Stimulated activated CD8-positive, alpha-beta memory T cell treated with anti-CD3 and anti-CD28 coated beads, Interleukin-2, amount 100 ng/mL, for 1 hour (primary cell): Measurements from ENCODE around the gene SNX24.
"Not testable (repeated sequence)": the region's sequence is repeated elsewhere in the genome, so short reads cannot be mapped to it uniquely, and the experiment has no call there.

ENCODE experiments used
- DNase-seq, 2 donors: peaks; one replicate each; pipeline ENCODE4 v3.0.0-alpha.2; 2020; ENCODE audit warnings: low read depth in 2 of 2

SNX24 gene, protein sequence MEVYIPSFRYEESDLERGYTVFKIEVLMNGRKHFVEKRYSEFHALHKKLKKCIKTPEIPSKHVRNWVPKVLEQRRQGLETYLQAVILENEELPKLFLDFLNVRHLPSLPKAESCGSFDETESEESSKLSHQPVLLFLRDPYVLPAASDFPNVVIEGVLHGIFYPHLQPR

DNA sequence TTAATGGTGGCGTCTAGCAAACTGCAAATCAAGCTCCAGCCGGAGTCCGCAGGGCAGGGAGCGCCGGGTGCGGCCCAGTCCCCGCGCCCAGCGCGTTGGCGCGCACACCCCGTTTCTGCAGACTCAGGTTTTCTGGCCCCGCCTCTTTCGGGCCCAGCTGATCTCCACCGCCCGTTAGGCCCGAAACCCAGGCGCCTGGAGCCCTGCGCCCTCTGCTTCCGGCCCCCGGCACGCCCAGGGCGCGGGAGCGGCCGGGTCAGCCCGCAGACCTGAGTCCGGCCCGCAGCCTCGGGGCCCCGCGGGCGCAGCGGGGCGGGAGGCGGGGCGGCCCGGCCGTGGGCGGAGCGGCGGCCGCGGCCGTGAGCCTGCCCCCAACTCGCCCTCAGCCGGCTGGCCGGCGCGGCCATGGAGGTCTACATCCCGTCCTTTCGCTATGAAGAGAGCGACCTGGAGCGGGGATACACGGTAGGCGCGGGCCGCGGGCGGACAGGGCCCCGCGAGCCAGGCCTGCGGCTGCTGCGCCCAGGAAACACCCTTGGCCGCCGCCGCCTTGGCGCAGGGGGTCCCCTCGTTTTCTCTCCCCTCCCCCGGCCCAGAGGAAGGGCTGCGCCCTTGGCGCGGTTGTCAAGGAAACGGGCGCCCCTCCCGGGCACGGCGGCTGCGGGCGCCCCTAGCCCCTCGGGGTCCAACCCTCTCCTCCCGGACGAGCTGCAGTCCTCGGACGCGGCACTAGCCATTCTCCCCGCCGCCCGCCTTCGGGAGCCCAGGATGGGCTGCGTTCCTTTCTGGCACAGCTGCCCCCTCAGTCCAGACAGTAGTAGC is at the start of gene SNX24:
TSS of gene SNX24 (plus strand) at position 385 of the 822 bp plus-strand sequence. CDS start at position 406, 21 bp downstream.
- DNase-seq, result peak; percentile 32 to 44

- DNase-seq, result no peak
Measured at GRCh38 chr5:122805481-122805880, 39.9 kb upstream of the SNX24 start.

- DNase-seq, result no peak
Measured at GRCh38 chr5:122810405-122810804, 35.0 kb upstream of the SNX24 start.

- DNase-seq, result no peak
Measured at GRCh38 chr5:122815218-122815767, 30.1 kb upstream of the SNX24 start.

- DNase-seq, result no peak
Measured at GRCh38 chr5:122816756-122817155, 28.7 kb upstream of the SNX24 start.

DNA sequence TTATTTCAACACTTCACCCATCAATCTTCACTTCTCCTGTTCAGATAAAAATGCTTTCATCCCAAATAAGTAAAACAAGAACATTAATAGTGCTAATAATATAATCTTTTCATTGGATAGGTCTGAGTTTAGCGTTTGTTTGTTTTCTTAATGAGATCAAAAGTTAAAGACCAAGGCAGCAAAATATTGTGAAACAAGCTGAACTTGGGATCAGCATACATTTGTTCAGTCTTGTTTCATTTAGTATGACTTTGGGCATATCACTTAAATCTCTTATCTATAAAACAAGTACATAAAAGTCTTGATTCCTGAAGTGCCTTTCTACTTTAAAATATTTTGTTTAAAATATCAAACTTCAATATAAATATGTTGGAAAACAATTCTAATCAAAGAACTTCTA is 13.4 kb upstream of the SNX24 start:
- DNase-seq, result no peak

- no peak for DNase-seq
Measured at GRCh38 chr5:122835681-122836080, 9.7 kb upstream of the SNX24 start.

GRCh38 chr5:122836947-122837346 is 8.5 kb upstream of the SNX24 start:
- DNase-seq, result no peak

DNA sequence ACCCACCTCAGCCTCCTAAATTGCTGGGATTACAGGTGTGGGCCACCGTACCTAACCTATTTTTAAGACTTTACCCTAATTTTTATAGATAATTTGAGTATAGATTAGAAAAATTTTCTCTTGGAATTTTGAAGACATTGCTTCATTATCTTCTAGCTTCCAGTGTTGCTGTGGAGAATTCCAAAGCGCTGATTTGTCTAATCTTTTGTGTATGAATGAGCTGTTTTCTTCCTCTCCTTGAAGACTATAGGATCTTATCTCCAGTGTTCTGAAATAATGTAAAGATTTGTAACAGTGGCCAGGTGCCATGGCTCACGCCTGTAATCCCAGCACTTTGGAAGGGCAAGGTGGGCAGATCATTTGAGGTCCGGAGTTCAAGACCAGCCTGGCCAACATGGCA is 5.7 kb upstream of the SNX24 start:
- no peak for DNase-seq

DNA sequence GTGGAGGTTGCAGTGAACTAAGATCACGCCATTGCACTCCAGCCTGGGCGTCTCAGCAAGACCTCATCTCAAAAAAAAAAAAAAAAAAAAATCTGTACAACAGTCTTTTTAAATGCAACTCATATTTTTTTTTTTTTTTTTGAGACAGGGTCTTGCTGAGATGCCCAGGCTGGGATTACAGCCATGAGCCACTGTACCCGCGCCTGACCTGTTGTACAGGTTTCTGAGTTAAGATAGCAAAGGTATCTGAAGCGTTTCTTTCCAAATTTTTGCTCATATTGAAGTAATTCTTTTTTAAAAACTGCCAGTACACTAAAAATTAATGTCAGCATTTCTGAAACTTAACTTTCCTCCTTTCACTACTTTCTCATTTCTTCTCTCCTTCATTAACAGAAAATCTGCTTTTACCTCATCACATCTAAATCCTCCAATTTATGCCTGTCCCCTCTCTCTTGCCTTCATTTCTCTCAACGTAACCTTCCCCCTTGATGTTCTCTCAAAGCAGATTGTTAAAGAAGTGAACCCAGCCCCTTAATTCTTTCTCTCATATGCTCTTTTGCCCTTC is 3.3 kb upstream of the SNX24 start:
- no peak for DNase-seq

GRCh38 chr5:122844136-122844909 is 1.1 kb upstream of the SNX24 start:
- DNase-seq, result no peak

- DNase-seq, result no peak
Measured at GRCh38 chr5:122844910-122845228, 544 bp upstream of the SNX24 start.

DNA sequence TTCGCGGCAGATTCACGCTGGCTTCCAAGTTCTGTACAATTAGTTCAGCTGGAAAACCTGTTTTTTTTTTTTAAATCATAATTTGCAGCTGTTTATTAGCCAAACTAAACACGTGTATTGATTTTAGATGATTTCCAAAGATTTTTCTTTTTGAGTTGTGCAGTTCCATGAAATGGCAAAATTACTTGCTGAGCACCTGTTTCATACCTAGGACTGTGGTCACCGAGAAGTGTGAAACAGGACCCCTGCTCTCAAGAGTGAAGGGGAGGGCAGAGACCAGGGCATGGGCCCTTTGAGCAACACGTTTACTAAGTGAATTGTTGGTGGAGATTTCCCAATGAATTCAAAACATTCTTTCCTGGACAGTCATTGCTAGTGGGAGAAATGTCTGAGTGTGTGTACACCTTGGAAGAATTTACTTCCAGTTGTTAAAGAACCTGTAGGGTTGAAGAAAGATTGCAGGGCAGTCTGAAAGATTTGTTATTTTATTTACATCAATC is 688 bp downstream of the SNX24 start:
- no peak for DNase-seq

DNA sequence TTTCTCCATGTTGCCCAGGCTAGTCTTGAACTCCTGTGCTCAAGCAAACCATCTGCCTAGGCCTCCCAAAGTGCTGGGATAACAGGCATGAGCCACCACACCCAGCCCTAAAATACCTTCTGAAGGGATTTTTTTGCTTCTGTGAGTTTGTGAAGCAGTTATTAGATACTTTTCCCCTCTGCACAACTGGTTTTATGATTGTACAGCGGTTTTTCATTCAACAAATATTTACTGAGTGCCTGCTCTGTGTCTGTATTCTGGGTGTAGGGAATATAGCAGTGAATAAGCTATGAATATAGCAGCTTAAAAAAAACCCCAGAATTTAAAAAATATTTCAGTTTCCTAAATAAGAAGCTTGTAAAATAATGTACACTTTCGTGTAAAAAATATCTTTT is 2.3 kb downstream of the SNX24 start:
- DNase-seq, result no peak

DNA sequence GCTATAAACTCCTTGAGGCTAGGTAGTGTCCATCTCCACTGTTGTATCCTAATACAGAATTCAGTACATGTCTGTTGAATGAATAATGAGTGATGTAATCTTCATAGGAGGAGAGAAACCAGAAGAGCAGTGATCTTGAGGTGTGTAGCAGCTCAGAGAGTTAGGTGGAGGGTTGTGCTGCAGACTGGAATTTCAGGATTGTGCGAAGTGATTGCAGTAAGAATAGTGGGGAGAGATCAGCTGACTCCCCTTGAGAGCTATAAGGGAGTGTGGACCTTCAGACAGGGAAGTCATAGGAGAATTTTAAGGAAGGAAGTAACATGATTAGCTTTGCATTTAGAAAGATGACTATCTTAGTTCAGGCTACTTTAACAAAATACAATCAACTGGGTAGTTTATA is 4.4 kb downstream of the SNX24 start:
- no peak for DNase-seq

GRCh38 chr5:122857538-122857937 is 12.1 kb downstream of the SNX24 start:
- not testable (repeated sequence) for DNase-seq

DNA sequence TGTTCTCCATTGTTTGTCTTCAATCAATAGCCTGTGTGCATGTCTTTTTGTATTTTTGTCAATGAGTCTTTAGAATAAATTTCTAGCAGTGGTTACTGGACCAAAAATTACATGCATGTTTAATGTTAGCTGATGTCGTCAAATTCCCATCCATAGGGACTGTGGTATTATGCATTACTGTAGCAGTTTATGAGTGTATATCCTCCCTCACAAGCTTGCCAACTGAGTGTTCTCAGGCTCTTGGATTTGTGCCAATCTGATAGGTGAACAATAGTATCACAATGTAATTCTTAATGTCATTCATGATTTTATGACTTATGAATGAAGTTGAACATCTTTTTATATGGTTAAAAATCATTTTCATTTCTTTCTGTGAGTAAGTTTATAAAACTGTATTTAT is 13.0 kb downstream of the SNX24 start:
- no peak for DNase-seq

DNA sequence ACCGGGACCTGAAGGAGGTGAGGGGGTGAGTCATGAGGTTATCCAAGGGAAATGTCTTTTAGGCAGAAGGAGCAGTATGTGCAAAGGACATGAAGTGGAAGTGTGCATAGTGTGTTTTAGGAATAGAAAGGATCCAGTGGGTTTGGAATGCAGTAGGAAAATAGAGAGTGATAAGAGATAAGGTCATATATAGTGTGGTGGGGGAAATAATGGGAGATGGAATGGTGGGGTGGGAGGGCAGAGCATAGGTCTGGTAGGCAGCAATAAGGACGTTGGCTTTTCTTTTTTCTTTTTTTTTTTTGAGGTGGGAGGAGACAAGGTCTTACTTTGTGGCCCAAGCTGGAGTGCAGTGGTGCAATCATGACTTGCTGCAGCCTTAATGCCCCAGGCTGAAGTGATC is 17.8 kb downstream of the SNX24 start:
- DNase-seq, result no peak

DNA sequence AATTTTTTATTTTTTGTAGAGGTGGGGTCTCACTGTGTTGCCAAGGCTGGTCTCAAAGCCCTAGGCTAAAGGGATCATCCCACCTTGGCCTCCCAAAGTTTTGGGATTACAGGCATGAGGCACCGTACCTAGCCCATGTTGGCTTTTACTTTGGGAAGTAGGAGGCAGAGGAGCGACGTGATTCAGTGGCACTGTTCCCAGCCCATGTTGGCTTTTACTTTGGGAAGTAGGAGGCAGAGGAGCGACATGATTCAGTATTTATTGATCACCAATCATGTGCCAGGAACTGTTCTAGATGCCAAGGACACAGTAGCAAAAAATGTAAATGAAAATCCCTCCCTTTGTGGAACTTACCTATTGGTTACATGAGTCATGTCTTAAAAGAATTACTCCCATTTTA is 18.3 kb downstream of the SNX24 start:
- no peak for DNase-seq

- no peak for DNase-seq
Measured at GRCh38 chr5:122864400-122864799, 19.0 kb downstream of the SNX24 start.

- DNase-seq, result no peak
Measured at GRCh38 chr5:122864842-122865241, 19.4 kb downstream of the SNX24 start.

- DNase-seq, result no peak
Measured at GRCh38 chr5:122870219-122870856, 24.9 kb downstream of the SNX24 start.
